Spleen (tissue), 7 donors: ENCODE measurements around the gene STXBP6.

Experiments
- CTCF ChIP-seq, 11 experiments: fragments of 200-600 bp in 7 of 11; fragments of 450-650 bp in 4 of 11; sonication (generic) in 4 of 11; IDR thresholded peaks in 8 of 11; conservative IDR thresholded peaks in 3 of 11; 1 replicate in 7 of 11; 2 replicates in 4 of 11; pipeline versions ENCODE4 v1.4.0 to v1.8.0; 2016 to 2021; ENCODE audit warnings: antibody characterized with exemption in 11 of 11, inconsistent platforms in 4 of 11, mild to moderate bottlenecking in 1 of 11
- POLR2A ChIP-seq, 3 donors: fragments of 450-650 bp; IDR thresholded peaks; one replicate each; pipeline ENCODE4 v1.5.1; 2017; ENCODE audit warnings: antibody characterized with exemption in 3 of 3, mild to moderate bottlenecking in 1 of 3
- POLR2AphosphoS5 ChIP-seq, 3 donors: sonication (generic); formaldehyde crosslinking; IDR thresholded peaks; one replicate each; pipeline ENCODE4 v1.5.1; 2017; ENCODE audit warnings: antibody characterized with exemption in 3 of 3
- donor health status: DM: no; HTN: no; CAD: no; lungs with moderate emphysema.
- donor health status: DM: no; HTN: no; CAD: no.
- donor health status: DM: no; HTN: no; CAD: no.

DNA sequence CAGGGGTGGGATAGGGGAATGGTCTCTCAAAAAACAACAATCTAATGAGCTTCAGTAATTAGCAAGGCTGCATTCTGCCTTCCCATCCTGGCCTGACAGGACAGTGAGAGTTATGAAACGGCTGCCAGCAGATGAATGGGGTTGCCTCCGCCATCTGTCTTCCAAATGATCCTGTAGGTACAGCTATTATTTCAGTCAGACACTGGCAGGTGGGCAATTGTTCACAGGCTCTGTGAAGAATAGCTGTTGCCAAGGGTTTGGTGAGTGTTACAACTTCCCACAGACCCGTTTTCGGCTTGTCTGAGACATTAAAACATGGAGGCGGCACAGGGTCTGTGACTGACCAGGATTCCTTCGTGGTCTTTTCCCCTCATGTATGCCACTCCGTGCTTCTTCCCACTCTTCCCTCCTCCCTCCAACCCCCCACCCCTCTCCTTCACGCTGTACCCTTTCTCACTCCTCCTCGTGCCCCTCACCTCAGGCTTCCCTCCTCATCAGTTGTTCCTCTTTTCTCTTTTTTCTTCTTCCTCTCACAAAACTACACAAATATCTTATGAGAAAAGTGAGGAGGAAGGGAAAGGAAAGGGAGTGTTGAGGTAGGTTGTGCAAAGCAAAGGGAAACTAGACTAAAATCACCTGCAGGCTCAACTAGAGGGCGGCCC, 255.2 kb downstream of the STXBP6 start:
- TF ChIP-seq POLR2A (IDR thresholded peaks at IDR 0.05), result no peak
- TF ChIP-seq CTCF (IDR thresholded peaks at IDR 0.05 in 8 of 11, conservative IDR thresholded peaks at IDR 0.05 in 3 of 11), result no peak
- TF ChIP-seq POLR2AphosphoS5 (IDR thresholded peaks at IDR 0.05), result no peak
